ENCODE data around the gene MICA.
"Not testable (repeated sequence)": the region's sequence is repeated elsewhere in the genome, so short reads cannot be mapped to it uniquely, and the experiment has no call there.

The MICA gene

GRCh38 chr6:31438677-31439076 lies 35.3 kb downstream of the MICA start:
- peaks cover 4% of the 10 kb centered on the region for H3K27me3 ChIP-seq (ENCODE audit: low read depth, low read length)
- peaks cover 0 to 7% of the 10 kb centered on the region in 2 donors for H3K9me3 ChIP-seq (ENCODE audit: control insufficient read depth in 1 of 2, low read length in 2 of 2)
- peaks cover 0 to 8% of the 10 kb centered on the region in 2 donors for H3K4me1 ChIP-seq (ENCODE audit: control insufficient read depth in 1 of 2, insufficient read depth in 2 of 2, low read length in 2 of 2)
- no peak overlapping the region for H3K27ac ChIP-seq (ENCODE audit: low read length)
- no peaks in the 10 kb centered on the region for H3K36me3 ChIP-seq (ENCODE audit: control insufficient read depth in 1 of 2, insufficient read depth in 2 of 2, low read length in 2 of 2)
- H3K4me3 ChIP-seq (ENCODE audit: low read depth in 1 of 2, low read length in 2 of 2): no peak overlapping the region

GRCh38 chr6:31441365-31442267 lies 38.2 kb downstream of the MICA start:
- H3K4me1 ChIP-seq (ENCODE audit: control insufficient read depth in 1 of 2, insufficient read depth in 2 of 2, low read length in 2 of 2): peaks cover 0 to 8% of the 10 kb centered on the region in 2 donors
- no peaks in the 10 kb centered on the region for H3K36me3 ChIP-seq (ENCODE audit: control insufficient read depth in 1 of 2, insufficient read depth in 2 of 2, low read length in 2 of 2)
- H3K9me3 ChIP-seq (ENCODE audit: control insufficient read depth in 1 of 2, low read length in 2 of 2): peaks cover 0 to 7% of the 10 kb centered on the region in 2 donors
- peaks cover 4% of the 10 kb centered on the region for H3K27me3 ChIP-seq (ENCODE audit: low read depth, low read length)
- H3K27ac ChIP-seq (ENCODE audit: low read length): no peak overlapping the region
- H3K4me3 ChIP-seq (ENCODE audit: low read depth in 1 of 2, low read length in 2 of 2): no peak overlapping the region

- H3K4me3 ChIP-seq (ENCODE audit: low read depth in 1 of 2, low read length in 2 of 2): no peak overlapping the region
- no peaks in the 10 kb centered on the region for H3K9me3 ChIP-seq (ENCODE audit: control insufficient read depth in 1 of 2, low read length in 2 of 2)
- H3K27me3 ChIP-seq (ENCODE audit: low read depth, low read length): peaks cover 7% of the 10 kb centered on the region
- peaks cover 0 to 6% of the 10 kb centered on the region in 2 donors for H3K4me1 ChIP-seq (ENCODE audit: control insufficient read depth in 1 of 2, insufficient read depth in 2 of 2, low read length in 2 of 2)
- H3K36me3 ChIP-seq (ENCODE audit: control insufficient read depth in 1 of 2, insufficient read depth in 2 of 2, low read length in 2 of 2): no peaks in the 10 kb centered on the region
- H3K27ac ChIP-seq (ENCODE audit: low read length): no peak overlapping the region
Measured at GRCh38 chr6:31446481-31446880, 43.1 kb downstream of the MICA start.

- not testable (repeated sequence) for H3K27me3 ChIP-seq (ENCODE audit: low read depth, low read length); H3K4me1 ChIP-seq (ENCODE audit: control insufficient read depth in 1 of 2, insufficient read depth in 2 of 2, low read length in 2 of 2); H3K4me3 ChIP-seq (ENCODE audit: low read depth in 1 of 2, low read length in 2 of 2); H3K9me3 ChIP-seq (ENCODE audit: control insufficient read depth in 1 of 2, low read length in 2 of 2); H3K27ac ChIP-seq (ENCODE audit: low read length); H3K36me3 ChIP-seq (ENCODE audit: control insufficient read depth in 1 of 2, insufficient read depth in 2 of 2, low read length in 2 of 2)
Measured at GRCh38 chr6:31446999-31447789, 43.8 kb downstream of the MICA start.

GRCh38 chr6:31450751-31451150 lies 47.4 kb downstream of the MICA start:
- no peaks in the 10 kb centered on the region for H3K9me3 ChIP-seq (ENCODE audit: control insufficient read depth in 1 of 2, low read length in 2 of 2)
- peaks cover 7% of the 10 kb centered on the region for H3K27me3 ChIP-seq (ENCODE audit: low read depth, low read length)
- no peaks in the 10 kb centered on the region for H3K36me3 ChIP-seq (ENCODE audit: control insufficient read depth in 1 of 2, insufficient read depth in 2 of 2, low read length in 2 of 2)

GRCh38 chr6:31452859-31453258 lies 49.5 kb downstream of the MICA start:
- H3K27me3 ChIP-seq (ENCODE audit: low read depth, low read length): peaks cover 7% of the 10 kb centered on the region
- H3K4me1 ChIP-seq (ENCODE audit: control insufficient read depth in 1 of 2, insufficient read depth in 2 of 2, low read length in 2 of 2): no peaks in the 10 kb centered on the region
- no peak overlapping the region for H3K27ac ChIP-seq (ENCODE audit: low read length)
- no peaks in the 10 kb centered on the region for H3K9me3 ChIP-seq (ENCODE audit: control insufficient read depth in 1 of 2, low read length in 2 of 2)
- H3K4me3 ChIP-seq (ENCODE audit: low read depth in 1 of 2, low read length in 2 of 2): no peak overlapping the region
- no peaks in the 10 kb centered on the region for H3K36me3 ChIP-seq (ENCODE audit: control insufficient read depth in 1 of 2, insufficient read depth in 2 of 2, low read length in 2 of 2)

More at GRCh38 chr6:31450751-31451150, 47.4 kb downstream of the MICA start:
- Histone ChIP-seq H3K4me1 (ENCODE audit: control insufficient read depth in 1 of 2, insufficient read depth in 2 of 2, low read length in 2 of 2) (no peaks in the 10 kb centered on the region), H3K27ac (ENCODE audit: low read length) (no peak overlapping the region), H3K4me3 (ENCODE audit: low read depth in 1 of 2, low read length in 2 of 2) (no peak overlapping the region)

- Histone ChIP-seq H3K27ac (ENCODE audit: low read length) (no peak overlapping the region), H3K27me3 (ENCODE audit: low read depth, low read length) (peaks cover 7% of the 10 kb centered on the region), H3K4me1 (ENCODE audit: control insufficient read depth in 1 of 2, insufficient read depth in 2 of 2, low read length in 2 of 2) (no peaks in the 10 kb centered on the region), H3K4me3 (ENCODE audit: low read depth in 1 of 2, low read length in 2 of 2) (no peak overlapping the region), H3K36me3 (ENCODE audit: control insufficient read depth in 1 of 2, insufficient read depth in 2 of 2, low read length in 2 of 2) (no peaks in the 10 kb centered on the region), H3K9me3 (ENCODE audit: control insufficient read depth in 1 of 2, low read length in 2 of 2) (no peaks in the 10 kb centered on the region)
Measured at GRCh38 chr6:31453259-31453658, 49.9 kb downstream of the MICA start.

GRCh38 chr6:31459864-31460263 lies 56.5 kb downstream of the MICA start:
- H3K4me3 ChIP-seq (ENCODE audit: low read depth in 1 of 2, low read length in 2 of 2); H3K27ac ChIP-seq (ENCODE audit: low read length); H3K27me3 ChIP-seq (ENCODE audit: low read depth, low read length); H3K36me3 ChIP-seq (ENCODE audit: control insufficient read depth in 1 of 2, insufficient read depth in 2 of 2, low read length in 2 of 2); H3K4me1 ChIP-seq (ENCODE audit: control insufficient read depth in 1 of 2, insufficient read depth in 2 of 2, low read length in 2 of 2); H3K9me3 ChIP-seq (ENCODE audit: control insufficient read depth in 1 of 2, low read length in 2 of 2): not testable (repeated sequence)

GRCh38 chr6:31460361-31461025 lies 57.1 kb downstream of the MICA start:
- no peaks in the 10 kb centered on the region for H3K36me3 ChIP-seq (ENCODE audit: control insufficient read depth in 1 of 2, insufficient read depth in 2 of 2, low read length in 2 of 2)
- no peak overlapping the region for H3K4me3 ChIP-seq (ENCODE audit: low read depth in 1 of 2, low read length in 2 of 2)
- peaks cover 0 to 2% of the 10 kb centered on the region in 2 donors for H3K4me1 ChIP-seq (ENCODE audit: control insufficient read depth in 1 of 2, insufficient read depth in 2 of 2, low read length in 2 of 2)
- no peaks in the 10 kb centered on the region for H3K9me3 ChIP-seq (ENCODE audit: control insufficient read depth in 1 of 2, low read length in 2 of 2)
- H3K27ac ChIP-seq (ENCODE audit: low read length): no peak overlapping the region
- no peaks in the 10 kb centered on the region for H3K27me3 ChIP-seq (ENCODE audit: low read depth, low read length)

- Histone ChIP-seq H3K9me3 (ENCODE audit: control insufficient read depth in 1 of 2, low read length in 2 of 2) (no peaks in the 10 kb centered on the region), H3K36me3 (ENCODE audit: control insufficient read depth in 1 of 2, insufficient read depth in 2 of 2, low read length in 2 of 2) (peaks cover 0 to 5% of the 10 kb centered on the region in 2 donors), H3K27me3 (ENCODE audit: low read depth, low read length) (no peaks in the 10 kb centered on the region), H3K27ac (ENCODE audit: low read length) (peak overlapping the region; percentile 90), H3K4me3 (ENCODE audit: low read depth in 1 of 2, low read length in 2 of 2) (peak overlapping the region; percentile 64 to 88), H3K4me1 (ENCODE audit: control insufficient read depth in 1 of 2, insufficient read depth in 2 of 2, low read length in 2 of 2) (peaks cover 0 to 2% of the 10 kb centered on the region in 2 donors)
Measured at GRCh38 chr6:31462026-31462963, 58.9 kb downstream of the MICA start.

Data from muscle layer of duodenum (tissue), 2 donors.